Hepatocyte (in vitro differentiated cells): ENCODE measurements around the gene MICAL3. TPM values are rescaled to one million over a fixed set of nuclear protein-coding genes. Genes with fewer than 3 reads are reported as not detected.
"Not testable (repeated sequence)": the region's sequence is repeated elsewhere in the genome, so short reads cannot be mapped to it uniquely, and the experiment has no call there.

Source experiments
- DNase-seq: peaks from one replicate; pipeline ENCODE4 v3.0.0-alpha.2; 2016; ENCODE audit warnings: low spot score
- H2AFZ ChIP-seq: fragments of 200-600 bp; sonication (generic); 2 replicates; pipeline ENCODE4 v1.6.0; 2016; ENCODE audit warnings: antibody characterized with exemption, mild to moderate bottlenecking
- H3K27ac ChIP-seq: fragments of 200-600 bp; sonication (generic); 2 replicates; pipeline ENCODE4 v1.5.1; 2016; ENCODE audit warnings: mild to moderate bottlenecking
- H3K27me3 ChIP-seq: fragments of 200-600 bp; sonication (generic); 2 replicates; pipeline ENCODE4 v1.6.1; 2016
- H3K36me3 ChIP-seq: fragments of 200-600 bp; sonication (generic); replicated peaks from 2 replicates; pipeline ENCODE4 v1.5.1; 2016; ENCODE audit warnings: low read depth; ENCODE audit not compliant: insufficient read depth
- H3K4me1 ChIP-seq: fragments of 200-600 bp; sonication (generic); 2 replicates; pipeline ENCODE4 v1.5.1; 2016; ENCODE audit warnings: mild to moderate bottlenecking, moderate library complexity; ENCODE audit not compliant: insufficient read depth
- H3K4me2 ChIP-seq: fragments of 200-600 bp; sonication (generic); 2 replicates; pipeline ENCODE4 v1.6.0; 2016
- H3K4me3 ChIP-seq: fragments of 200-600 bp; sonication (generic); 2 replicates; pipeline ENCODE4 v1.5.1; 2016; ENCODE audit warnings: mild to moderate bottlenecking
- H3K79me2 ChIP-seq: fragments of 200-600 bp; sonication (generic); 2 replicates; pipeline ENCODE4 v1.6.0; 2017; ENCODE audit warnings: mild to moderate bottlenecking
- H3K9me2 ChIP-seq: fragments of 200-600 bp; sonication (generic); replicated peaks from 2 replicates; pipeline ENCODE4 v1.6.0; 2017; ENCODE audit warnings: mild to moderate bottlenecking; ENCODE audit not compliant: insufficient read depth
- H3K9me3 ChIP-seq: fragments of 200-600 bp; sonication (generic); 2 replicates; pipeline ENCODE4 v1.5.1; 2016; ENCODE audit warnings: low read depth, mild to moderate bottlenecking
- H4K20me1 ChIP-seq: fragments of 200-600 bp; sonication (generic); 2 replicates; pipeline ENCODE4 v1.6.0; 2016; ENCODE audit warnings: mild to moderate bottlenecking; ENCODE audit not compliant: insufficient read depth, poor library complexity, severe bottlenecking
- EZH2 ChIP-seq: fragments of 200-600 bp; sonication (generic); IDR thresholded peaks from 2 replicates; pipeline ENCODE4 v1.6.1; 2016; ENCODE audit warnings: antibody characterized with exemption, mild to moderate bottlenecking, borderline replicate concordance
- EZH2phosphoT487 ChIP-seq: fragments of 200-600 bp; sonication (generic); IDR thresholded peaks from one replicate; pipeline ENCODE4 v1.6.1; 2018; ENCODE audit warnings: antibody characterized with exemption, mild to moderate bottlenecking, low read depth, moderate library complexity; ENCODE audit not compliant: unreplicated experiment, severe bottlenecking
- WGBS: methylation state at CpG from one replicate; pipeline ENCODE4 v1.1.6; 2016; ENCODE audit warnings: low lambda C conversion rate; ENCODE audit errors: missing lambda C conversion rate; 5-methylcytosine and 5-hydroxymethylcytosine counted together
- polyA plus RNA-seq: library from polyadenylated mRNA; unstranded; fragments of >200 nt; fragmentation: Nextera tagmentation; extraction: Ambion mirVana; gene quantifications from 2 replicates; pipeline ENCODE4 v1.2.1, GENCODE V29; 2016
- total RNA-seq: library from RNA; depleted of rRNA; stranded (reverse); fragments of >200 nt; gene quantifications from 2 replicates; pipeline ENCODE4 v1.2.3, GENCODE V29; 2014
- TF ChIP-seq, protein P1 (sequence below): fragments of 200-600 bp; sonication (generic); IDR thresholded peaks from 2 replicates; pipeline ENCODE4 v1.5.1; 2016; ENCODE audit warnings: antibody characterized with exemption, mild to moderate bottlenecking; ENCODE audit not compliant: poor library complexity

The MICAL3 gene
- total and polyA plus RNA-seq, 2 experiments from 2014 or later = 4.6 to 22.7 TPM

DNA sequence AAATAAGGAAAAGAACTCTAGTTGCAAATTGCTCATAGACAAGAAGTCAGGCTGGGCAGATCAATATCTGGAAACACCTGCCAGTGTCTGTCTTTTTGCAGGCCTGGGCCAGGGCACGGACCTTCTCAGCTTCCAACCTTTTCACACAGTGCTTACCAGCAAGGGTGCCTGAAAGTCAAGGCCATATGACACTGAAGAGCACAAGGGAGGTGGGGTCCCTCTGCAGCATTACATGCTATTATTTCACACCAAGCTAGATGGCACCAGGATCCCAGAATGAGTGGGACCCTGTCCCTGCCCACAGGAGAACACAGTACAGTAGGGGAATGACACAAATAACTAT lies 47.6 kb upstream of the MICAL3 start:
- peaks cover 26% of the 10 kb centered on the region for H3K4me1 ChIP-seq
- WGBS = 80% methylated on average over 1 of the region's 1 CpG
- TF ChIP-seq EZH2phosphoT487 = no peak
- TF ChIP-seq, protein P1, sequence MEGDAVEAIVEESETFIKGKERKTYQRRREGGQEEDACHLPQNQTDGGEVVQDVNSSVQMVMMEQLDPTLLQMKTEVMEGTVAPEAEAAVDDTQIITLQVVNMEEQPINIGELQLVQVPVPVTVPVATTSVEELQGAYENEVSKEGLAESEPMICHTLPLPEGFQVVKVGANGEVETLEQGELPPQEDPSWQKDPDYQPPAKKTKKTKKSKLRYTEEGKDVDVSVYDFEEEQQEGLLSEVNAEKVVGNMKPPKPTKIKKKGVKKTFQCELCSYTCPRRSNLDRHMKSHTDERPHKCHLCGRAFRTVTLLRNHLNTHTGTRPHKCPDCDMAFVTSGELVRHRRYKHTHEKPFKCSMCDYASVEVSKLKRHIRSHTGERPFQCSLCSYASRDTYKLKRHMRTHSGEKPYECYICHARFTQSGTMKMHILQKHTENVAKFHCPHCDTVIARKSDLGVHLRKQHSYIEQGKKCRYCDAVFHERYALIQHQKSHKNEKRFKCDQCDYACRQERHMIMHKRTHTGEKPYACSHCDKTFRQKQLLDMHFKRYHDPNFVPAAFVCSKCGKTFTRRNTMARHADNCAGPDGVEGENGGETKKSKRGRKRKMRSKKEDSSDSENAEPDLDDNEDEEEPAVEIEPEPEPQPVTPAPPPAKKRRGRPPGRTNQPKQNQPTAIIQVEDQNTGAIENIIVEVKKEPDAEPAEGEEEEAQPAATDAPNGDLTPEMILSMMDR = no peak
- TF ChIP-seq EZH2 = no peak
- H4K20me1 ChIP-seq = no peaks in the 10 kb centered on the region
- H3K27me3 ChIP-seq = no peaks in the 10 kb centered on the region
- H3K79me2 ChIP-seq = peaks cover 4% of the 10 kb centered on the region
- H3K36me3 ChIP-seq = no peaks in the 10 kb centered on the region
- no peak overlapping the region for H2AFZ ChIP-seq
- H3K4me3 ChIP-seq = no peak overlapping the region
- no peak overlapping the region for H3K27ac ChIP-seq
- no peak overlapping the region for H3K4me2 ChIP-seq
- no peaks in the 10 kb centered on the region for H3K9me2 ChIP-seq
- no peak for DNase-seq
- H3K9me3 ChIP-seq = no peaks in the 10 kb centered on the region

DNA sequence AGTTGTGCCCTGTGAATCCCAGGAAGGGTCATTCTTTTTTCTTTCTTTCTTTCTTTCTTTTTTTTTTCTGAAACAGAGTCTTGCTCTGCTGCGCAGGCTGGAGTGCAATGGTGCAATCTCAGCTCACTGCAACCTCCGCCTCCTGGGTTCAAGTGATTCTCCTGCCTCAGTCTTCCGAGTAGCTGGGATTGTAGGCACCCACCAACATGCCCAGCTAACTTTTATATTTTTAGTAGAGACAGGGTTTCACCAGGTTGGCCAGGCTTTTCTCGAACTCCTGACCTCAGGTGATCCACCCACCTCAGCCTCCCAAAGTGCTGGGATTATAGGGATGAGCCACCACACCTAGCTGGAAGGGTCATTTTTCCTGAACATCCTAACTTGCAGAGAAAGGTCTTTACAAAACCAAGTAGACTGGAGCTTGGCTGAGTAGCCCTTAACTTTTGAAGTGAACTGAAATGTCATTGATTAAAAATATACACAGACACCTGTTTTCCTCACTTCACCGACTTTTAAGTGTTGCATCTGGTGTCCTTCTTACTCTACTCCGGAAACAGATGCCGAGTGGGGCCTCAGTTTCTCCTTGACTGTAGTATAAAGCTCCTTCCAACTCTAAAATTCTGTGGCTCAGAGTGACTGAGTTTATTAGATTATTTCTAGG lies 47.1 kb upstream of the MICAL3 start:
- WGBS = 93% methylated on average over 7 of the region's 7 CpGs
- not testable (repeated sequence) for DNase-seq, H3K4me3 ChIP-seq, H3K27me3 ChIP-seq, H3K79me2 ChIP-seq, H2AFZ ChIP-seq, H4K20me1 ChIP-seq, H3K4me2 ChIP-seq, H3K9me3 ChIP-seq, H3K36me3 ChIP-seq, H3K9me2 ChIP-seq
- H3K27ac ChIP-seq = peak overlapping the region; percentile 79
- peaks cover 26% of the 10 kb centered on the region for H3K4me1 ChIP-seq

DNA sequence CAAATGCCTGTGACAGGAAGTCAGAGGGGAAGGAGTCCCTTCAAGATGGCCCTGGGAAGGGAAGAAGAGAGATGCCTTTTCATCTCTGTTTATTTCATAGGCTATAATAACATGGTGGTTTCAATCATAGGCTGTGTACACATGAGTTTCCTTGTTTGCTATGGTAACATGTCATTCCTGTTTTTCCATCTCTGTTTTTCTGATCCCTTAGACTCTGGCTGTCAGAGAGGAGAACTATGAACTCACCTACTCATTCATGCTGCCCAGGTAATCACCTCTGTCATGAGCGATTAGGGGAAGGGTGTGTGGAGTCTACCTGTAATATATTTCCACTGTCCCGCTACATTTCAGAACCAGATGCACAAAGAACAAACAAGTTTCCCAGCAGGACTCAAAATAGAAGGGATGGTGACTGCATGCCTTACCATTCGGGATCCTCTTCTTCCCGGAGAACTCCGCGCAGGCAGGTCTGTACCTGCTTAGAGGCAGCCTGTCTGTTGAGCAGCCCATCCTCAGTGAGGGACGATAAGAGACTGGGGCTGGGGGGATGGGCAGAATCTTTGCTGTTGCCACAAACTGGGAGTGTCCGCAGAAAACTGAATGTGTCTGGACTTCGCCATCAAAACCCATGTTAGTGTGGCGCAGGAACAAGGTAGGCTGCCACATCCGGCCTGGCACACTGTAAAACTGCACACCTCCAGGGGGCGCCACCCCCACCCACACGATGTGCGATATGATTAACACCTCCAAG lies 46.4 kb upstream of the MICAL3 start:
- H3K4me2 ChIP-seq = no peak overlapping the region
- WGBS = 78% methylated on average over 14 of the region's 14 CpGs
- no peaks in the 10 kb centered on the region for H3K9me2 ChIP-seq
- peak overlapping the region; percentile 79 for H3K27ac ChIP-seq
- no peak for DNase-seq
- no peaks in the 10 kb centered on the region for H3K9me3 ChIP-seq
- no peak overlapping the region for H2AFZ ChIP-seq
- H3K4me3 ChIP-seq = no peak overlapping the region
- H4K20me1 ChIP-seq = no peaks in the 10 kb centered on the region
- no peaks in the 10 kb centered on the region for H3K27me3 ChIP-seq
- H3K79me2 ChIP-seq = no peaks in the 10 kb centered on the region
- no peak for TF ChIP-seq EZH2phosphoT487
- TF ChIP-seq EZH2 = no peak
- TF ChIP-seq, protein P1 = peak; percentile 27
- no peaks in the 10 kb centered on the region for H3K36me3 ChIP-seq
- peaks cover 24% of the 10 kb centered on the region for H3K4me1 ChIP-seq

DNA sequence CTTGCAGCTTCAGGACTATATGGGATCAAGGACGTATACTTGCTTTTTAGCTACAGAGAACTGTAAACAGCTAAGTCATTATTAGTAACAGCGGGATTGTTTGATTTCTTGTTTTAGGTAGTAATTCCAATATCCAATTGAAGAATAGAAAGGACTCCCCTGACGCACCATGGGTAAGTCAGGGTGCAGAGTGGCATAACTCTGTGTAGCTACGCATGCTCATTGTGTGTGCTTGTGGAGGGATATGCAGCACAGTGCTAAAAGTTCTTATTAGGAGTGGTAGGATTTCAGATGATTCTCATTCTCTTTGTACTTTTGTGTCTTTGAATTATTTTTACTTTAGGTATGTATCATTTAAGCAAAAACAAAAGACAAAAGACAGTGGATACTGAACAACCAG lies 45.7 kb upstream of the MICAL3 start:
- no peak for DNase-seq
- Histone ChIP-seq H4K20me1 (no peaks in the 10 kb centered on the region), H3K27ac (peak overlapping the region; percentile 79), H3K4me2 (no peak overlapping the region), H3K9me3 (no peaks in the 10 kb centered on the region), H3K36me3 (no peaks in the 10 kb centered on the region), H3K79me2 (no peaks in the 10 kb centered on the region), H3K27me3 (no peaks in the 10 kb centered on the region), H3K9me2 (no peaks in the 10 kb centered on the region), H3K4me1 (peaks cover 24% of the 10 kb centered on the region), H3K4me3 (no peak overlapping the region), H2AFZ (no peak overlapping the region)
- no peak for TF ChIP-seq EZH2
- no peak for TF ChIP-seq EZH2phosphoT487
- TF ChIP-seq, protein P1 = no peak
- 95% methylated on average over 4 of the region's 4 CpGs for WGBS
